ENCODE results near the gene THUMPD2.

The THUMPD2 gene

DNA sequence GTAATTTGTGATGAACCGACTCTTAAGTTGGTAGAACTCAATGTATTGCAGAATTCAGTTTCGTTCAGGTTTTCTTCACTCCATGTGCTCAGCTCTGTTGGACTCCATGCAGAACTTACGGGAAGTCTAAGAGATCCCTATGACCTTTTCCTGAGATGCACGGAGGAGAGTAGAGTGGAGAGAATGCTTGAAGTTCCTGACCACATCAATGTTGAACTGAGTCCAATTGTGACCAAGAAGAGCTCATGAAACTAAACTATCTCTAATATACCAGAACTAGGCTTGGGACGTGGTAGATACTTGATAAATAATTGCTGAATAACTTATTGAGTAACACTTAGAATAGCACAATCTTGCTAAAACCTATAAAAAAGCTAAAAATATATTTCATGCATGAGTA is 66.1 kb downstream of the THUMPD2 start:
- TF ChIP-seq, protein P1, sequence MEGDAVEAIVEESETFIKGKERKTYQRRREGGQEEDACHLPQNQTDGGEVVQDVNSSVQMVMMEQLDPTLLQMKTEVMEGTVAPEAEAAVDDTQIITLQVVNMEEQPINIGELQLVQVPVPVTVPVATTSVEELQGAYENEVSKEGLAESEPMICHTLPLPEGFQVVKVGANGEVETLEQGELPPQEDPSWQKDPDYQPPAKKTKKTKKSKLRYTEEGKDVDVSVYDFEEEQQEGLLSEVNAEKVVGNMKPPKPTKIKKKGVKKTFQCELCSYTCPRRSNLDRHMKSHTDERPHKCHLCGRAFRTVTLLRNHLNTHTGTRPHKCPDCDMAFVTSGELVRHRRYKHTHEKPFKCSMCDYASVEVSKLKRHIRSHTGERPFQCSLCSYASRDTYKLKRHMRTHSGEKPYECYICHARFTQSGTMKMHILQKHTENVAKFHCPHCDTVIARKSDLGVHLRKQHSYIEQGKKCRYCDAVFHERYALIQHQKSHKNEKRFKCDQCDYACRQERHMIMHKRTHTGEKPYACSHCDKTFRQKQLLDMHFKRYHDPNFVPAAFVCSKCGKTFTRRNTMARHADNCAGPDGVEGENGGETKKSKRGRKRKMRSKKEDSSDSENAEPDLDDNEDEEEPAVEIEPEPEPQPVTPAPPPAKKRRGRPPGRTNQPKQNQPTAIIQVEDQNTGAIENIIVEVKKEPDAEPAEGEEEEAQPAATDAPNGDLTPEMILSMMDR (IDR thresholded peaks at IDR 0.05; ENCODE audit: low read depth, low read length, missing control alignments), result no peak
- H3K4me3 ChIP-seq (replicated peaks; ENCODE audit: low read depth, low read length), result no peak overlapping the region
- no peak for DNase-seq (ENCODE audit: extremely low read depth, low read depth)

DNA sequence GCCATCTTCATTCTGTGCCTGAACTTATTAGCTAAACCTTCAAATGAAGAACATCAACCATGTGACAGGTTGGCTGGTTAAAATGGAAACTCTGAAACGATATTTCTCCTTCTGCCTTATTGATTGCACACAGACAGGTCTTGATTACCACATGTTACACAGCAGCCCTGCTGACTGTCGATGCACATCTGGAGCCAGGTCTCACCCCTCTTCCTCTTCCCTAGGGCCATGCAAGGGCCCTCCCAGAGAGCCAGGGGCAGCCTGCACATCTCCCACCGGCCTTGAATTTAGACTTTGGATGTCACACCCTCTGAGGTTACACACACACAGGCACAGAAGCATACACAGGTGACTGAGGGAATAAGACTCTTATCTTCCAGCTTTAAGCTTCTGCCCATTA is 68.3 kb downstream of the THUMPD2 start:
- DNase-seq (ENCODE audit: extremely low read depth, low read depth), result no peak
- TF ChIP-seq, protein P1 (IDR thresholded peaks at IDR 0.05; ENCODE audit: low read depth, low read length, missing control alignments), result no peak

DNA sequence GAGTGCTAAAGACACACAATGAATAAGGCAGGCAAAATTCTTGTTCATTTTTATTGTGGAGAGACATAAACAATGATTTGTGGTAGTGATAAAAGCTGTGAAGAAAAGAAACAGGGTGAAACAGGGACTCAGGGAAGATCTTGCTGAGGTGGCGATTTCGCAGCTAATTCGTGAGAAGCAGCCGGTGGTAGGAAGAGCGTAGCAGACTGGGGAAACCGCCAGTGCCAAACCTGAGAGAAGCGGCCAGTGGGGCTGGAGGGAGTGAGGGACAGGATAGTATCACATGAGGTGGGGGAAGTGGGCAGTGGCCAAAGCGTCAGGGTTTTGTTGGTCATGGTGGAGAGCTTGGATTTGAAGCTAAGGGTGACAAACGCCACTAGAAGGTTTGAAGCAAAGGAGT is 71.1 kb downstream of the THUMPD2 start:
- no peak overlapping the region for H3K4me3 ChIP-seq (replicated peaks; ENCODE audit: low read depth, low read length)
- DNase-seq (ENCODE audit: extremely low read depth, low read depth), result no peak
- TF ChIP-seq, protein P1 (IDR thresholded peaks at IDR 0.05; ENCODE audit: low read depth, low read length, missing control alignments), result no peak

More for the DNA sequence above, 68.3 kb downstream of the THUMPD2 start:
- no peak overlapping the region for H3K4me3 ChIP-seq (replicated peaks; ENCODE audit: low read depth, low read length)

DNA sequence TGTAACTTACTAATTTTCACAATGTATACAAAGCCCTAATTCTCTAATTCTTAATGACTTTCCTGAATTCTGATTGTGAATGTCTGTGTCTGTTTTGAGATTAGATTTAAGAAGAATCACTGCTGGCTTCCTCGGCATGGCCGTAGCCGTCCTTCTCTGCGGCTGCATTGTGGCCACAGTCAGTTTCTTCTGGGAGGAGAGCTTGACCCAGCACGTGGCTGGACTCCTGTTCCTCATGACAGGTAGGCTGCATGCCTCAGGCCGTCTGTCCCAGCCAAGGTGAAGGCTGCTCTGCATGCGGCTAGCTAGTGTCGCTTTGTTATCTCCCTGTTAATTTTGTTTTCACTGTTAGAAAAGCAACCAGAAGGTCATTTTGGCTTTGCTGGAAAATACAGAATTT is 72.1 kb downstream of the THUMPD2 start:
- TF ChIP-seq, protein P1 (IDR thresholded peaks at IDR 0.05; ENCODE audit: low read depth, low read length, missing control alignments), result no peak
- H3K4me3 ChIP-seq (replicated peaks; ENCODE audit: low read depth, low read length), result no peak overlapping the region
- DNase-seq (ENCODE audit: extremely low read depth, low read depth), result no peak

DNA sequence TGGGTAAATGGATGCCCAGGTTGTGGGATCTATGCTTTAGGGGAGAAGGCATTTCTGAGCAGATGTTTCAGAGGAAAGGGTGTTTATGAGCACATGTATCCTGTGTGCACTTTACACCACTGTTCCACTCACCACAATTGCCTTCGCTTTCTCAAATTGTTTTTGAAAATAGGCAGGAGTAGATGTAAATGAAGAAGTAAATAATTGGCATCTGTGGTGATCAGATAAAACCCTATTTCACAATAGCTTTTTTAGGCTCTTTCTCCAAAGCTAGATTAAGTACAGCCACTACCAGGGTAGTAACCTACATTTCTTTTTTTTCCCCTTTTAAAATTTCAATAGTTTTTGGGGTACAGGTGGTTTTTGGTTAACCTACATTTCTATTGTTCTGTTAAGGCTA is 72.7 kb downstream of the THUMPD2 start:
- DNase-seq (ENCODE audit: extremely low read depth, low read depth), result no peak
- no peak overlapping the region for H3K4me3 ChIP-seq (replicated peaks; ENCODE audit: low read depth, low read length)
- TF ChIP-seq, protein P1 (IDR thresholded peaks at IDR 0.05; ENCODE audit: low read depth, low read length, missing control alignments), result no peak

DNA sequence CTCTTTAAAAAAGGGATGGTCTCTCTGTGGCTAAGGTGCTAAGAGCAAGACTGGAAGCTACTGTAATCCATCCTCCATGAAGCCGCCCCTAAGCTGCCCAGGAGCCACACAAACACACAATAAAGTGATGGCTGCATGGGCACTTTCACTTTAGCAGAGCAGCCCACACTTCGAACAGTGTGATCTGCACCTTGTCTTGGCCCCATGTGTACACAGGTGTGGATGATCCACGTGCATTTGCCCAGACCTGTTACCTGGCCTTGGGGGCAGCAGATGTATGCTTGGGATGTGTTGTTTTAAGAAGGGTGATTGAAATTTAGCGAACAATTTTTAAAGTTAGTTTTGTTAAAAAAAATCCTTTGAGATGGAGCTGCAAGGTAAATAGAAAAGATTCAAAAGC is 73.4 kb downstream of the THUMPD2 start:
- TF ChIP-seq, protein P1 (IDR thresholded peaks at IDR 0.05; ENCODE audit: low read depth, low read length, missing control alignments), result no peak
- DNase-seq (ENCODE audit: extremely low read depth, low read depth), result no peak
- H3K4me3 ChIP-seq (replicated peaks; ENCODE audit: low read depth, low read length), result no peak overlapping the region

DNA sequence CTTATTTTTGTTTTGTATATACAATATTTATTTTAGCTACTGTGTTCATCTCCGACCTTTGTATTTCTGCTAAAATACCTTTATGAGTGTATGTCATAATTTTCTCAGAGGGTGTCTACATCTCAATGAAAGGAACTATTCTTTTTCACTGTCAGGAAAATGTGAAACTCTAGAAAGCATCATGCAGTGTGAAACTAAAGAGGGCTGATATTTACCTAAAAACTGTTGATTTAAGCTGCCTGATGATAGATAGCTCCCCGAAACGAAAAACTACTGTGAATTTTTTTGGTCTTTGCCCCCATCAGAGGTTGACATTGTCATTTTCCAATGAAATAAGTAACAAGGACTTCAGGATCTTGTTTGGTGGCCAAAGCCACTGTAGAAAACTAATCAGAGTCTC is 74.5 kb downstream of the THUMPD2 start:
- no peak for DNase-seq (ENCODE audit: extremely low read depth, low read depth)
- H3K4me3 ChIP-seq (replicated peaks; ENCODE audit: low read depth, low read length), result no peak overlapping the region
- TF ChIP-seq, protein P1 (IDR thresholded peaks at IDR 0.05; ENCODE audit: low read depth, low read length, missing control alignments), result no peak

Data from HFF-Myc (cell line).